HepG2 (cell line): Measurements from ENCODE around the gene DDX24. TPM values are rescaled to one million over a fixed set of nuclear protein-coding genes. Genes with fewer than 3 reads are reported as not detected.
A peak's percentile ranks its signal among the peaks of the same experiment; 100 is the strongest.

ENCODE experiments used
- KDM5B ChIP-seq: sonication (generic); formaldehyde crosslinking; IDR thresholded peaks from 2 replicates; pipeline ENCODE4 v1.4.0; 2020; ENCODE audit warnings: missing genetic modification reagents, mild to moderate bottlenecking, borderline replicate concordance
- RARG ChIP-seq: sonication (generic); formaldehyde crosslinking; IDR thresholded peaks from 2 replicates; pipeline ENCODE4 v1.4.0; 2020; ENCODE audit warnings: low read depth, mild to moderate bottlenecking, missing genetic modification reagents
- TGIF2 ChIP-seq: IDR thresholded peaks from 2 replicates; pipeline ENCODE4 v1.6.1; 2016; ENCODE audit warnings: control low read depth, missing compliant biosample characterization
- ZBTB20 ChIP-seq: sonication (generic); formaldehyde crosslinking; IDR thresholded peaks from 2 replicates; pipeline ENCODE4 v1.8.1; 2023; ENCODE audit warnings: missing genetic modification reagents, low read depth, mild to moderate bottlenecking, borderline replicate concordance
- ZNF605 ChIP-seq: sonication (generic); formaldehyde crosslinking; IDR thresholded peaks from 2 replicates; pipeline ENCODE4 v1.8.0; 2022; ENCODE audit warnings: mild to moderate bottlenecking, missing genetic modification reagents
- ZNF775 ChIP-seq: sonication (generic); formaldehyde crosslinking; IDR thresholded peaks from 2 replicates; pipeline ENCODE4 v1.4.0; 2020; ENCODE audit warnings: missing genetic modification reagents, mild to moderate bottlenecking, moderate library complexity, borderline replicate concordance
- polyA plus RNA-seq, 8 experiments: library from polyadenylated mRNA; depleted of rRNA in 3 of 8; stranded (reverse) in 7 of 8; unstranded in 1 of 8; fragments of >200 nt; fragmentation: Illumina TruSeq in 4 of 8; extraction: Trizol in 4 of 8; gene quantifications; 2 replicates each; pipeline versions ENCODE4 v1.2.1 to v1.2.3, GENCODE V29; 2011 to 2016; ENCODE audit warnings: low read depth in 4 of 8, missing spikeins in 1 of 8, mixed read lengths in 1 of 8; ENCODE audit not compliant: insufficient read depth in 1 of 8
- total RNA-seq, 5 experiments: library from RNA; depleted of rRNA; stranded (reverse); fragments of >200 nt; fragmentation: Illumina TruSeq; extraction: Trizol; gene quantifications; 2 replicates each; pipeline ENCODE4 v1.2.3, GENCODE V29; 2016; ENCODE audit warnings: low read depth in 1 of 5
- TF ChIP-seq, protein P1 (sequence below): sonication (generic); formaldehyde crosslinking; IDR thresholded peaks from 2 replicates; pipeline ENCODE4 v1.5.1; 2020; ENCODE audit warnings: mild to moderate bottlenecking, missing genetic modification reagents
- TF ChIP-seq, protein P2 (sequence below): sonication (generic); formaldehyde crosslinking; IDR thresholded peaks from 2 replicates; pipeline ENCODE4 v1.4.0; 2020; ENCODE audit warnings: mild to moderate bottlenecking, missing genetic modification reagents
- TF ChIP-seq, protein P3 (sequence below): sonication (generic); formaldehyde crosslinking; IDR thresholded peaks from 2 replicates; pipeline ENCODE4 v1.8.1; 2023; ENCODE audit warnings: missing genetic modification reagents, mild to moderate bottlenecking, borderline replicate concordance
- TF ChIP-seq, protein P4 (sequence below): sonication (generic); formaldehyde crosslinking; IDR thresholded peaks from 2 replicates; pipeline ENCODE4 v1.4.0; 2020; ENCODE audit warnings: missing genetic modification reagents
- TF ChIP-seq, protein P5 (sequence below): sonication (generic); formaldehyde crosslinking; IDR thresholded peaks from 2 replicates; pipeline ENCODE4 v1.8.1; 2023; ENCODE audit warnings: mild to moderate bottlenecking, missing genetic modification reagents

Gene DDX24
- total and polyA plus RNA-seq, 2 of the 13 experiments (the other 11 are each of a cell fraction or from before 2014, with no cell fraction given): 67.3 to 149 TPM

DNA sequence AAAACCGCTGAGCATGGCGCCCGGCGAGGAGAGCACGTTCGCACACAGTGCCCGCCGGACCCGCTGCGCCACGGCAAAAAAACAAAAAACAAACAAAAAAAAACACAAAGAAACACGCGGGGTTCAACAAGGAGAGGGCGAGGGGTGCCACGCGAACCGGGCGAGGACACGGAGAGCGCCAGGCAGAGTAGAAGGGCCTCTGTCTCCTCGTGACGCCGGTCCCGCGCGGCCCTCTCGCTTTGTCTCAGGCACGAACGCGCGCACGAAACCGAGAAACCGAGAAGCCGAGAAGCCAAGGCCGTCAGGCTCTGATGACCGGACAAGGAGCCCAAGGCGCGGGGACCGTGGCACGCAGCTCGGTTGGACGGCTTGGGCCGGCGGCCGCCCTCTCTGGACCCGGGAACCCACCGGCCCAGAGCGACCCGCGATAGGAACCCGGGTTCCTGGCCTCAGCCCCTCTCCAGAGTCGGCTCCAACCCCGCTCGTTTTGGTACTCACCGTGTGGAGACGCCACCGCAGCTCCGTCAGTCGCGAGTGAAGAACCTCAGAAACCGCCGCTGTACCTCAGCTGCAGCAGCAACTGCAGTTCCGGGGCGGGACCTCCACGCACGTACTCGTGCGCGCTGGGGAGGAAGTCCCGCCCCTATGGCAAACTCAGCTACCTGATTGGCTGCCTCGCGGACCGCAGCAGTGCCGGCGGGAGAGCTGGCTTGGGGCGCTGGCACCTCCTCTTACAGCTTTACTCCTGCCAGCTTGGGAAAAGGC, at the start of gene DDX24, which contains the start of gene IFI27L1 (continued):
- TF ChIP-seq, protein P1, sequence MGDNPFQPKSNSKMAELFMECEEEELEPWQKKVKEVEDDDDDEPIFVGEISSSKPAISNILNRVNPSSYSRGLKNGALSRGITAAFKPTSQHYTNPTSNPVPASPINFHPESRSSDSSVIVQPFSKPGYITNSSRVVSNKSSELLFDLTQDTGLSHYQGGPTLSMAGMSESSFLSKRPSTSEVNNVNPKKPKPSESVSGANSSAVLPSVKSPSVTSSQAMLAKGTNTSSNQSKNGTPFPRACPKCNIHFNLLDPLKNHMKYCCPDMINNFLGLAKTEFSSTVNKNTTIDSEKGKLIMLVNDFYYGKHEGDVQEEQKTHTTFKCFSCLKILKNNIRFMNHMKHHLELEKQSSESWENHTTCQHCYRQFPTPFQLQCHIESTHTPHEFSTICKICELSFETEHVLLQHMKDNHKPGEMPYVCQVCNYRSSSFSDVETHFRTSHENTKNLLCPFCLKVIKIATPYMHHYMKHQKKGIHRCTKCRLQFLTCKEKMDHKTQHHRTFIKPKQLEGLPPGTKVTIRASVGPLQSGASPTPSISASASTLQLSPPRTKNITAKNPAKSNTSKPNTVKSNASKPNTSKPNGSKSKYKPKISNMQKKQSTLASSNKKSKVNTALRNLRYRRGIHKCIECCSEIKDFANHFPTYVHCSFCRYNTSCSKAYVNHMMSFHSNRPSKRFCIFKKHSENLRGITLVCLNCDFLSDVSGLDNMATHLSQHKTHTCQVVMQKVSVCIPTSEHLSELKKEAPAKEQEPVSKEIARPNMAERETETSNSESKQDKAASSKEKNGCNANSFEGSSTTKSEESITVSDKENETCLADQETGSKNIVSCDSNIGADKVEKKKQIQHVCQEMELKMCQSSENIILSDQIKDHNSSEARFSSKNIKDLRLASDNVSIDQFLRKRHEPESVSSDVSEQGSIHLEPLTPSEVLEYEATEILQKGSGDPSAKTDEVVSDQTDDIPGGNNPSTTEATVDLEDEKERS: peak; percentile 55; the same call in 1 of the 2 replicates
- TF ChIP-seq, protein P2, sequence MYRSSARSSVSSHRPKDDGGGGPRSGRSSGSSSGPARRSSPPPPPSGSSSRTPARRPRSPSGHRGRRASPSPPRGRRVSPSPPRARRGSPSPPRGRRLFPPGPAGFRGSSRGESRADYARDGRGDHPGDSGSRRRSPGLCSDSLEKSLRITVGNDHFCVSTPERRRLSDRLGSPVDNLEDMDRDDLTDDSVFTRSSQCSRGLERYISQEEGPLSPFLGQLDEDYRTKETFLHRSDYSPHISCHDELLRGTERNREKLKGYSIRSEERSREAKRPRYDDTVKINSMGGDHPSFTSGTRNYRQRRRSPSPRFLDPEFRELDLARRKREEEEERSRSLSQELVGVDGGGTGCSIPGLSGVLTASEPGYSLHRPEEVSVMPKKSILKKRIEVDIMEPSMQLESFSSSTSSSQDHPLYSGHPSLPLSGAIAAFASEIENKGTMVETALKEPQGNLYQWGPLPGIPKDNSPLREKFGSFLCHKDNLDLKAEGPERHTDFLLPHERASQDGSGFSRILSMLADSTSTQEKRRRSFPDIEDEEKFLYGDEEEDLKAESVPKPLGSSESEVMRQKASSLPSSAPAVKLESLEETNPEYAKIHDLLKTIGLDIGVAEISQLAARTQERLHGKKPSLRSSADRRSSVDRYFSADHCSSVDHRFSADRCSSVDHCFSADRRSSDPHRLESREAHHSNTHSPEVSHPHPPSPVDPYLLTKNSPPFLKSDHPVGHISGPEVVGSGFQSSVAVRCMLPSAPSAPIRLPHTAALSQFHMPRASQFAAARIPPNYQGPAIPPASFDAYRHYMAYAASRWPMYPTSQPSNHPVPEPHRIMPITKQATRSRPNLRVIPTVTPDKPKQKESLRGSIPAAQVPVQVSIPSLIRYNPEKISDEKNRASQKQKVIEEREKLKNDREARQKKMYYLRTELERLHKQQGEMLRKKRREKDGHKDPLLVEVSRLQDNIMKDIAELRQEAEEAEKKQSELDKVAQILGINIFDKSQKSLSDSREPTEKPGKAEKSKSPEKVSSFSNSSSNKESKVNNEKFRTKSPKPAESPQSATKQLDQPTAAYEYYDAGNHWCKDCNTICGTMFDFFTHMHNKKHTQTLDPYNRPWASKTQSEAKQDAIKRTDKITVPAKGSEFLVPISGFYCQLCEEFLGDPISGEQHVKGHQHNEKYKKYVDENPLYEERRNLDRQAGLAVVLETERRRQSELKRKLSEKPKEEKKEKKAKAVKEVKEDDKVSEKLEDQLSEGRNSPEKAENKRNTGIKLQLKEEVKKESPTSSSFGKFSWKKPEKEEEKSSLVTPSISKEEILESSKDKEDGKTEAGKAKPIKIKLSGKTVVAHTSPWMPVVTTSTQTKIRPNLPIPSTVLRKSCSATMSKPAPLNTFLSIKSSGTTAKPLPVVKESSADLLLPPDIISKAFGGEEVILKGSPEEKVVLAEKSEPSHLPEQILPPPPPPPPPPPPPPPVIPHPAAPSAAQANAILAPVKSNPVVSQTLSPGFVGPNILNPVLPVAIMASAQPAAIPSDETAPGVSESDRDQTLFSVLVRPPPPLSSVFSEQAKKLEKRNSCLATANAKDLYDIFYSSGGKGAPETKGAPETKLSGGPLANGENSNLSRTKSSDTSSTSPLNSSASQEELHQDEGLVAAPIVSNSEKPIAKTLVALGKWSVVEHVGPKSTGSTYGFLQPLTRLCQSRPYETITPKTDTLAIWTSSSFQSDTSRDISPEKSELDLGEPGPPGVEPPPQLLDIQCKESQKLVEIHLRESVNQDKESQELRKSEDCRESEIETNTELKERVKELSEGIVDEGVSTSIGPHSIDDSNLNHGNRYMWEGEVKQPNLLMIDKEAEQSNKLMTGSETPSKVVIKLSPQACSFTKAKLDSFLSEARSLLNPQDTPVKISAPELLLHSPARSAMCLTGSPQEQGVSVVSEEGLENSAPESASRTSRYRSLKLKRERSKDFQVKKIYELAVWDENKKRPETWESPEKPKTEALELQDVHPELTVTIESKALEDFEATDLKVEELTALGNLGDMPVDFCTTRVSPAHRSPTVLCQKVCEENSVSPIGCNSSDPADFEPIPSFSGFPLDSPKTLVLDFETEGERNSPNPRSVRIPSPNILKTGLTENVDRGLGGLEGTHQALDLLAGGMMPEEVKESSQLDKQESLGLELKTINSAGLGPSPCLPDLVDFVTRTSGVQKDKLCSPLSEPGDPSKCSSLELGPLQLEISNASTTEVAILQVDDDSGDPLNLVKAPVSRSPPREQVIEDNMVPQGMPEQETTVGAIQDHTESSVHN (CRISPR knock-in tag): no peak
- TF ChIP-seq, protein P3, sequence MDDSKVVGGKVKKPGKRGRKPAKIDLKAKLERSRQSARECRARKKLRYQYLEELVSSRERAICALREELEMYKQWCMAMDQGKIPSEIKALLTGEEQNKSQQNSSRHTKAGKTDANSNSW: peak; percentile 64; the same call in 1 of the 2 replicates
- TF ChIP-seq, protein P4, sequence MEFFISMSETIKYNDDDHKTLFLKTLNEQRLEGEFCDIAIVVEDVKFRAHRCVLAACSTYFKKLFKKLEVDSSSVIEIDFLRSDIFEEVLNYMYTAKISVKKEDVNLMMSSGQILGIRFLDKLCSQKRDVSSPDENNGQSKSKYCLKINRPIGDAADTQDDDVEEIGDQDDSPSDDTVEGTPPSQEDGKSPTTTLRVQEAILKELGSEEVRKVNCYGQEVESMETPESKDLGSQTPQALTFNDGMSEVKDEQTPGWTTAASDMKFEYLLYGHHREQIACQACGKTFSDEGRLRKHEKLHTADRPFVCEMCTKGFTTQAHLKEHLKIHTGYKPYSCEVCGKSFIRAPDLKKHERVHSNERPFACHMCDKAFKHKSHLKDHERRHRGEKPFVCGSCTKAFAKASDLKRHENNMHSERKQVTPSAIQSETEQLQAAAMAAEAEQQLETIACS (CRISPR knock-in tag): no peak; the same call in 1 of the 2 replicates
- TF ChIP-seq ZNF605 (CRISPR knock-in tag): 0 out of 2 replicates have a peak, but pooled peaks have one; percentile 27
- no peak for TF ChIP-seq RARG (CRISPR knock-in tag)
- TF ChIP-seq ZNF775: no peak
- TF ChIP-seq KDM5B: no peak
- no peak for TF ChIP-seq ZBTB20
- TF ChIP-seq, protein P5, sequence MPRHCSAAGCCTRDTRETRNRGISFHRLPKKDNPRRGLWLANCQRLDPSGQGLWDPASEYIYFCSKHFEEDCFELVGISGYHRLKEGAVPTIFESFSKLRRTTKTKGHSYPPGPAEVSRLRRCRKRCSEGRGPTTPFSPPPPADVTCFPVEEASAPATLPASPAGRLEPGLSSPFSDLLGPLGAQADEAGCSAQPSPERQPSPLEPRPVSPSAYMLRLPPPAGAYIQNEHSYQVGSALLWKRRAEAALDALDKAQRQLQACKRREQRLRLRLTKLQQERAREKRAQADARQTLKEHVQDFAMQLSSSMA (CRISPR knock-in tag): 0 out of 2 replicates have a peak, but pooled peaks have one; percentile 81
- TF ChIP-seq TGIF2 (CRISPR knock-in tag): peak; percentile 40; the same call in 1 of the 2 replicates
